ENCODE measurements around the gene FMO3.

GRCh38 chr1:171116676-171117075 is 26.0 kb downstream of the FMO3 start:
- TF ChIP-seq CTCF (IDR thresholded peaks at IDR 0.05) (no peak), POLR2AphosphoS5 (IDR thresholded peaks at IDR 0.05) (no peak), POLR2A (IDR thresholded peaks at IDR 0.05) (no peak)

Data from breast epithelium (tissue), 3 donors.